AG04450 (cell line): Measurements from ENCODE around the gene CMC1. TPM values are rescaled to one million over a fixed set of nuclear protein-coding genes. Genes with fewer than 3 reads are reported as not detected.

Experiments used
- CTCF ChIA-PET: fragments of 300-600, 350-600 bp; formaldehyde crosslinking; extraction: SDS; loops from one replicate; lab custom pipeline; 2022; ENCODE audit warnings: antibody characterized with exemption, inconsistent platforms; lab: Charles Lee
- POLR2A ChIA-PET: fragments of 350-600 bp; formaldehyde crosslinking; extraction: SDS; loops from one replicate; lab custom pipeline; 2021; ENCODE audit warnings: antibody characterized with exemption, inconsistent platforms; lab: Yijun Ruan, JAX
- DNase-seq: peaks from one replicate; pipeline ENCODE4 v3.0.0-alpha.2; 2011; ENCODE audit warnings: low read depth, low spot score
- H3K27ac ChIP-seq: one replicate; pipeline ENCODE4 v1.5.1; 2012; ENCODE audit warnings: low read depth, low read length, control low read depth
- H3K27me3 ChIP-seq: one replicate; pipeline ENCODE4 v1.6.0; 2012; ENCODE audit warnings: low read length; ENCODE audit not compliant: control insufficient read depth, insufficient read depth
- H3K4me3 ChIP-seq: 2 replicates; pipeline ENCODE4 v1.5.1; 2011; ENCODE audit warnings: mild to moderate bottlenecking, low read depth, low read length, control low read depth
- H3K9me3 ChIP-seq: 2 replicates; pipeline ENCODE4 v1.5.1; 2012; ENCODE audit warnings: low read length; ENCODE audit not compliant: control insufficient read depth, insufficient read depth
- polyA plus RNA-seq: library from polyadenylated mRNA; depleted of rRNA; stranded (reverse); fragments of >200 nt; gene quantifications from 2 replicates; pipeline ENCODE4 v1.2.3, GENCODE V29; 2011
- TF ChIP-seq, protein P1 (sequence below): IDR thresholded peaks from 2 replicates; pipeline ENCODE4 v1.5.1; 2011; ENCODE audit warnings: low read depth, low read length, control low read depth, inconsistent platforms

The CMC1 gene
- polyA plus RNA-seq, 1 experiment = 30.3 TPM

DNA sequence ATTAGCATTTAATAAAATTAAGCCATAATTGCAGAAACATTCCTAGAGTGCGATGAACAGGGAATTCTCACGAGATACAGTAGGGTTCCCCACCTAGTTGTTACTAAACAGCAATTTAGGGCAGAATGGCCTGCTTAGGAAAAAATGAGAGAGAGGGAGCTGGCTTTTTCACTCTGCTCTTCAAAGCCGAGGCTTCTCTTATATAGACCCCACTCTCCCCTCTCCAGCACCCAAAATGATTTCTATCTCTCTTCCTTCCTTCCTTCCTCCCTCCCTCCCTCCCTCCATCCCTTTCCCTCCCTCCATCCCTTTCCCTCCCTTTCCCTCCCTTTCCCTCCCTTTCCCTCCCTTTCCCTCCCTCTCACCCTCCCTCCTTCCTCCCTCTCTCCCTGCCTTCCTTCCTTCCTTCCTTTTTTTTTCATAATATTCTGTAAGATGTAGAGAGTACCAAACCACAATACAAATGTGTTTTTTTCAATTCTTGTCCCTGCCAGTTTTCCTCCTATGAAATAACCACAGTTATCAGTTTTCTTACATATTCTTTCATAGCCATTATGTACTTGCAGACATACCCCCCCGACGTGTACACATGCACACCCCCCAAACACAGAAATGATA is 59.0 kb downstream of the CMC1 start:
- POLR2A ChIA-PET = no interaction called here
- Histone ChIP-seq H3K9me3 (no peaks in the 10 kb centered on the region), H3K4me3 (no peak overlapping the region), H3K27ac (no peak overlapping the region), H3K27me3 (no peaks in the 10 kb centered on the region)
- TF ChIP-seq, protein P1, sequence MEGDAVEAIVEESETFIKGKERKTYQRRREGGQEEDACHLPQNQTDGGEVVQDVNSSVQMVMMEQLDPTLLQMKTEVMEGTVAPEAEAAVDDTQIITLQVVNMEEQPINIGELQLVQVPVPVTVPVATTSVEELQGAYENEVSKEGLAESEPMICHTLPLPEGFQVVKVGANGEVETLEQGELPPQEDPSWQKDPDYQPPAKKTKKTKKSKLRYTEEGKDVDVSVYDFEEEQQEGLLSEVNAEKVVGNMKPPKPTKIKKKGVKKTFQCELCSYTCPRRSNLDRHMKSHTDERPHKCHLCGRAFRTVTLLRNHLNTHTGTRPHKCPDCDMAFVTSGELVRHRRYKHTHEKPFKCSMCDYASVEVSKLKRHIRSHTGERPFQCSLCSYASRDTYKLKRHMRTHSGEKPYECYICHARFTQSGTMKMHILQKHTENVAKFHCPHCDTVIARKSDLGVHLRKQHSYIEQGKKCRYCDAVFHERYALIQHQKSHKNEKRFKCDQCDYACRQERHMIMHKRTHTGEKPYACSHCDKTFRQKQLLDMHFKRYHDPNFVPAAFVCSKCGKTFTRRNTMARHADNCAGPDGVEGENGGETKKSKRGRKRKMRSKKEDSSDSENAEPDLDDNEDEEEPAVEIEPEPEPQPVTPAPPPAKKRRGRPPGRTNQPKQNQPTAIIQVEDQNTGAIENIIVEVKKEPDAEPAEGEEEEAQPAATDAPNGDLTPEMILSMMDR = no peak
- DNase-seq = no peak
- CTCF ChIA-PET = interaction anchor here (0.7 kb wide), 1 partner anchor 17 kb away, joined by 3 read pairs; no protein-coding TSS in a partner anchor

DNA sequence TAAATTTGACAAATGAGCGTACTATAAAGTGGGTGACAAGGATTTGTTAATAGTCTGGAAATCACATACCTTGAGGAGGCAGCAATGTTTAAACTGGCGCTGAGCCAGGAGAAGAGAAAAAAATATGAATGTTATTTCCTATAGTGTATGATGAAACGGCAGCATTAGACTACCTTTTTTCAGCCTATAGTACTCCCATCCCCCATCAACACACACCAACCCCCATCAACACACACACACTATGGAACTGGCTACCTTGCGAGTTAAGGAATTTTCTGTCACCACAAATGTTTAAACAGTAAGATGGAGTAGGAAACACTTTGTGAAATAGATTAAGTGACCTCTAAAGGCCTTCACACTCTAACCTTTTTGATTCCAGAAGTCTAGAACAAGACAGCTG is 60.3 kb downstream of the CMC1 start:
- Histone ChIP-seq H3K4me3 (no peak overlapping the region), H3K27me3 (no peaks in the 10 kb centered on the region), H3K9me3 (no peaks in the 10 kb centered on the region), H3K27ac (no peak overlapping the region)
- DNase-seq = no peak
- ChIA-PET POLR2A (no interaction called here), CTCF (no interaction called here)
- TF ChIP-seq, protein P1 = no peak

- H3K9me3 ChIP-seq = no peaks in the 10 kb centered on the region
- H3K27ac ChIP-seq = no peak overlapping the region
- TF ChIP-seq, protein P1 = no peak
- H3K27me3 ChIP-seq = no peaks in the 10 kb centered on the region
- H3K4me3 ChIP-seq = no peak overlapping the region
- no peak for DNase-seq
- ChIA-PET CTCF (interaction anchor here (0.9 to 1.5 kb wide), 3 partner anchors 9 to 596 kb away, joined by 3 to 4 read pairs (median 3); no protein-coding TSS in a partner anchor), POLR2A (no interaction called here)
Measured at GRCh38 chr3:28308196-28308595, 66.8 kb downstream of the CMC1 start.

GRCh38 chr3:28315711-28316110 is 74.3 kb downstream of the CMC1 start:
- Histone ChIP-seq H3K9me3 (no peaks in the 10 kb centered on the region), H3K27me3 (no peaks in the 10 kb centered on the region), H3K4me3 (no peak overlapping the region), H3K27ac (no peak overlapping the region)
- ChIA-PET CTCF (interaction anchor here (0.9 to 1.4 kb wide), 3 partner anchors 10 to 604 kb away, joined by 3 to 4 read pairs (median 4); no protein-coding TSS in a partner anchor), POLR2A (no interaction called here)
- TF ChIP-seq, protein P1 = no peak
- DNase-seq = no peak

- Histone ChIP-seq H3K9me3 (no peaks in the 10 kb centered on the region), H3K27ac (no peak overlapping the region), H3K4me3 (no peak overlapping the region), H3K27me3 (no peaks in the 10 kb centered on the region)
- ChIA-PET CTCF (interaction anchor here (0.9 kb wide), 2 partner anchors 9 to 12 kb away, joined by 4 read pairs; no protein-coding TSS in a partner anchor), POLR2A (no interaction called here)
- DNase-seq = no peak
- TF ChIP-seq, protein P1 = no peak
Measured at GRCh38 chr3:28316226-28316625, 74.8 kb downstream of the CMC1 start.
